NB4 (cell line): Measurements from ENCODE around the gene SUMF1.

Experiments
- DNase-seq: peaks from one replicate; pipeline ENCODE4 v3.0.0; 2010; ENCODE audit warnings: low read depth
- H3K4me3 ChIP-seq: one replicate; pipeline ENCODE4 v1.5.1; 2011; ENCODE audit warnings: mild to moderate bottlenecking, low read depth, low read length, moderate library complexity
- CTCF ChIP-seq: IDR thresholded peaks from one replicate; pipeline ENCODE4 v1.5.1; 2012; ENCODE audit warnings: low read depth, low read length
- MAX ChIP-seq: IDR thresholded peaks from 2 replicates; pipeline ENCODE4 v1.6.1; 2011; ENCODE audit warnings: low read depth, low read length
- MYC ChIP-seq: IDR thresholded peaks from 2 replicates; pipeline ENCODE4 v1.6.1; 2011; ENCODE audit warnings: low read depth, low read length
- POLR2A ChIP-seq: IDR thresholded peaks from 2 replicates; pipeline ENCODE4 v1.6.1; 2011; ENCODE audit warnings: mild to moderate bottlenecking; ENCODE audit not compliant: insufficient read length; ENCODE audit errors: extremely low read depth

Gene SUMF1

GRCh38 chr3:4350789-4351163, 116.3 kb downstream of the SUMF1 start:
- no peak for TF ChIP-seq MYC
- peak; percentile 52 for TF ChIP-seq CTCF
- H3K4me3 ChIP-seq, result no peak overlapping the region
- DNase-seq, result peak; percentile 69

- H3K4me3 ChIP-seq, result no peak overlapping the region
- DNase-seq, result no peak
- TF ChIP-seq MYC (no peak), POLR2A (no peak), MAX (no peak), CTCF (no peak)
These were observed 123.8 kb downstream of the SUMF1 start for GRCh38 chr3:4343258-4343657.

- H3K4me3 ChIP-seq, result no peak overlapping the region
- TF ChIP-seq MYC, result no peak
These were observed 125.8 kb downstream of the SUMF1 start for GRCh38 chr3:4341336-4341675.

GRCh38 chr3:4340411-4341335, 126.4 kb downstream of the SUMF1 start:
- TF ChIP-seq CTCF (no peak), POLR2A (no peak), MYC (no peak), MAX (no peak)
- no peak overlapping the region for H3K4me3 ChIP-seq
- peak; percentile 48 for DNase-seq

More at GRCh38 chr3:4341336-4341675, 125.8 kb downstream of the SUMF1 start:
- DNase-seq, result no peak

GRCh38 chr3:4340077-4340410, 127.0 kb downstream of the SUMF1 start:
- DNase-seq, result no peak
- no peak for TF ChIP-seq CTCF
- TF ChIP-seq MAX, result no peak
- no peak for TF ChIP-seq MYC
- TF ChIP-seq POLR2A, result no peak
- no peak overlapping the region for H3K4me3 ChIP-seq

GRCh38 chr3:4338751-4339150, 128.3 kb downstream of the SUMF1 start:
- no peak overlapping the region for H3K4me3 ChIP-seq
- DNase-seq, result no peak
- TF ChIP-seq CTCF (no peak), MAX (no peak), POLR2A (no peak), MYC (no peak)
